GM12873 (cell line): ENCODE results near the gene EFCAB6.

Source experiments
- CTCF ChIP-seq: IDR thresholded peaks from 2 replicates; pipeline ENCODE4 v1.5.1; 2012; ENCODE audit warnings: low read depth, mild to moderate bottlenecking, moderate library complexity, low read length, control low read depth; ENCODE audit not compliant: insufficient read depth; ENCODE audit errors: missing control alignments

The EFCAB6 gene

GRCh38 chr22:43479301-43479950 lies 332.7 kb downstream of the EFCAB6 start:
- no peak for TF ChIP-seq CTCF
